Stimulated activated CD8-positive, alpha-beta memory T cell treated with anti-CD3 and anti-CD28 coated beads, Interleukin-2, amount 100 ng/mL, for 48 hours (primary cell): ENCODE data around the gene EIF3L.

Experiments
- DNase-seq, 2 donors: peaks; one replicate each; pipeline ENCODE4 v3.0.0-alpha.2; 2020; ENCODE audit warnings: low read depth in 2 of 2

The EIF3L gene

DNA sequence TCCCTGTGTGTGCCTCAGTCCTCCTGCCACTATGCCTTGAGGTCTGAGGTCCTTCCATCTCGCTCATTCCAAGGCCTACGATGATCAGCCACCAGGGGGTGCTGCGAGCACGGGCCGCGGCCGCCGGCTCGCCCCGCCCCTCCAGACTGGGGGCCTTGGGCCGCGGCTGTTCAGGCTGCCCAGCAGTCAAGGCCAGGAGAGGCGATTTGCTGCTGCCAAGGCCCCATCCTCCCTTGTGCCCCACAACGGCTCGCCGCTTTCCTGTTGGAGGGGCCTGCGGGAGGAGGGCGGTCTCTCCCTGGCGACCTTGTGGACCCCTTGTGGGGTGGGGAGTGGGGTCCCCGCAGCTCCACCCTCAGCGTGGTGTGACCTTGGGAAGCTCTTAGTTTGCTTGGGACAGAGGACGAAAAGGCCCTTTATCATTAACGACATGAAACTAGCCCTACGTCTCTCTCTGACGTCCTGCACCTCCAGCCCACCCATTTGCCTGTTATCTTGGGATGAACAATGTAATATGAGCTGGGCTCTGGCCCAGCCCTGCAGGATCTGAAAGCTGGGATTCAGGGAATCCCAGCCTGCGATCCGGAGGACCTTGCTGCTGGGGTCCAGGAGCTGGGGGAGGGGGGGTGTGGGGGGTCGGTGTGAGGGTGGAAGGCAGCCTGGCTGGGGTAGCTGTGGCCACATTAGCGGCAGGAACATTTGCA, 31.4 kb upstream of the EIF3L start:
- peak; percentile 76 to 78 for DNase-seq

DNA sequence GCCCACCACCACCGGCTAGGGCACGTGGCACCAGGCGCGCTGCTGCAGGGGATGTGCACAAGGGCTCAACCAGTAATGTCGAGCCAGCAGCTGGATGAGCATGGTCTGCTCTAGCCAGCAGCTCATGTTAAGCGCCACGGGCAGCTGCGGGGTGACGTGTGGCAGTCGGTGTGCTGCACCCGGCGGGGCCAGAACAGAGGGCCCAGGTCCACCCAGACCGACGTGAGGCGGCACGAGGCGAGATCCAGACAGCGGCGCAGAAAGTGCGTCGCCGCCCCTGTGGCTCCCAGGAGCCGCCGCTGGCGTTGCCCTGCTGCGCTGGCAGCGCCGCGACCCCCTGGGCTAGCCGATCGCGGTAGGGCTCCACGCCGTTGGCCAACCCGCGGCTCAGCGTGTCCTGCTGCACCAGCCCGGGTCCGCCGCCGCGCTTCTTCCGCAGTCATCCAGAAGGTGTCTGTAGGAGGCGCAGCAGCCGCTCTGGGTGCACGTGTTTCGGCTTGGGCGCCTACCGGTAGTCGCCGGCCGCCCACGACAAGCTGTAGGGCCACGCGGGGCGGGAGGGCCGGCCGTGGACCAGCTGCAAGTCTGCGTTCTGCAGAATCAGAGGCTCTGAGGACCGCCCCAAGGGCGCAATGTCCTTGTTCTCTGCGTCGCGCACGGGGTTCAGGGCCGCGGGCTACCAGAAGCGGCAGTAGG, 30.7 kb upstream of the EIF3L start:
- peak; percentile 45 to 47 for DNase-seq

DNA sequence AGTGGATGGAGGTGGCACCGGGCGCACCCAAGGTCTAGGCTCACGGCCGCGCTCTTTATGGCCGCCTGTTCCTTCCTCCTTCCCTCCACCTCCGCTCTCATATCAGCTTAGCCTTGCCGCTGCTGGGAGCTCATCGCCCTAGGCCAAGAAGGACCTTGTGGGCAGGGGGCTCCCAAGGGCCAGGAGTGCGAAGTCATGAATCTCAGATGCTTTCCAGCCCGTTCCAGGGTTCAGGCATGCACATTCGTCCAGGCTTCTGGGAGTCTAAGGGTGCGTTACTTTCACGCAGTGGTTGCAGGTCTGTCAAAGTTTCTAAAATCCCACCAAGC, 30.1 kb upstream of the EIF3L start:
- DNase-seq: no peak

DNA sequence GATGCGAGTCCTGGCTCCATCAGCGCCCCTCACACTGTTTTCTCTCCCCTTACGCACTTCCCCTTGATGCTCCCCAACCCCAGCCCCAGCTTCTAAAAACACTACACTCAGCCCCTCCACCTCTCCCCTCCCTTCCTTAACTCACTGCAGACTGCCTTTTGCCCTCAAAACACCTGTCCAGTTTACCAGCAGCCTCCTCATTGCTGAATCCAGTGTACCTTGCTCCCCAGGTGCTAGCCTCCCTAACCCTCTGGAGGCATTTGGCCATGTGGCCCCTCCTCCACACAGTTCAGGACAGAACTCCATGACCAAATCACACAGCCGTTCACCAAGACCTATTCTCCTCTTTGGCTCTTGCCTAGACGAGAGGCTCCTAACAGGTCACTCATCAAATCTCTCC, 28.9 kb upstream of the EIF3L start:
- no peak for DNase-seq

DNA sequence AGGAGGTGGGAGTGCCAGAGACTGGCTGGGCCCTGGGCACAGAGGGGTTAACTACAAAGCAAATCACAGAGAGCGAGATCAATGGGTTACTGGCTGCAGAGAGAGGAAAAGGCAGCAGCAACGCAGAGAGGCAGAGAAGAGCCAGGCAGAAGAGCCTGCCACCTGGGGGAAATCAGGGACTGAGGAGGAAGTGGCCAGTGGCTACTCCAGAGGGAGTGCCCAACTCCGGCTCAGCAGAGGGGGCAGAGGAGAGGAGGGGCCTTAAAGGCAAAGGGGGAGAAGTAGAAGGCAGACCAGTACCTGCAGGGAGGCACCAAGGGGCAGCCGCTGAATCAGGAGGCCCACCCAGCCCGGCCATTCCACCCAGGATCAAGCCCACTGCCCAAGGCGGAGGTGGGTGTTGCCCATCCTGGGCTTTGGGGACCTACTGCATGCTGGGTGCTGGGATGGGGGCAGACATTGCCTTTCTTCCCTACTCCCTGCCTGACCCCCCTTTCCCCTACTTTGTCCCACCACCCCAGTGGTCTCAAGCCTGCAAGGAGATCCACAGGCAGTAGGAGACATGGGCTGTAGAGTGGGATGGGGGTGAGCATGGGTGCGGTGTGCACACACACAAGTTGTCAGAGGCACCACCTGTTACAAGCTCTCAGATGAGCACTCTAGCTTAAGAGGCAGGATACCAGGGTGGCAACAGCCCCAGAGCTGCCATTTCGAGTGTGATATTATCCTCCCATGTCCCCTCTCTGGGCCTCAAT, 27.0 kb upstream of the EIF3L start:
- no peak for DNase-seq

DNA sequence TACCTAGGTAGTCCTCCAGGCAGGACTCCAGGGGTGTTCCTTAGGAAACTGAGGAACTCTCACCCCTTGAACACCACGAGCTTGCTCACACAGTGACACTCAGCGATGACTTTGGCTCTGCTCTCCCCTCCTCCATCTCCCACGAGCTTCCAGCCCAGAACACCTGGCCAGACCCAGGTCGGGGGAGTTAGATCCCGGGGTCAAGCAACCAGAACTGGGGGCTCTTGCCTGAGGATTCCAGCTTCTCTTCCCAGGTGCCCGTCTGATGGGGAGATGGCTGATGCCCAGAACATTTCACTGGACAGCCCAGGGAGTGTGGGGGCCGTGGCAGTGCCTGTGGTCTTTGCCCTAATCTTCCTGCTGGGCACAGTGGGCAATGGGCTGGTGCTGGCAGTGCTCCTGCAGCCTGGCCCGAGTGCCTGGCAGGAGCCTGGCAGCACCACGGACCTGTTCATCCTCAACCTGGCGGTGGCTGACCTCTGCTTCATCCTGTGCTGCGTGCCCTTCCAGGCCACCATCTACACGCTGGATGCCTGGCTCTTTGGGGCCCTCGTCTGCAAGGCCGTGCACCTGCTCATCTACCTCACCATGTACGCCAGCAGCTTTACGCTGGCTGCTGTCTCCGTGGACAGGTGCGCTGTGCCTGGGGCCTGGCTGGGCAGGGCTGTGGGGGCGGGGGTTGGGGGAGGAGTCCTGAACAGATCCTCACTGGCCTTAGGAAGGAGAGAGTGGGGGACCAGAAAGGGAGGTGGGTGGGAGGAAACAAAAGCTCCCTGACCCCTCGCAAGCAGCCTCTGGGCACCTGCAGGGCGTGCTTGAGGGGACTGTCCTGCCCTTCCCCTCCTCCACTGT, 25.9 kb upstream of the EIF3L start, which contains the start of gene GALR3:
TSS of gene GALR3 (plus strand) at position 249 of the 852 bp plus-strand sequence. CDS start at position 274, 25 bp downstream.
- DNase-seq: no peak

DNA sequence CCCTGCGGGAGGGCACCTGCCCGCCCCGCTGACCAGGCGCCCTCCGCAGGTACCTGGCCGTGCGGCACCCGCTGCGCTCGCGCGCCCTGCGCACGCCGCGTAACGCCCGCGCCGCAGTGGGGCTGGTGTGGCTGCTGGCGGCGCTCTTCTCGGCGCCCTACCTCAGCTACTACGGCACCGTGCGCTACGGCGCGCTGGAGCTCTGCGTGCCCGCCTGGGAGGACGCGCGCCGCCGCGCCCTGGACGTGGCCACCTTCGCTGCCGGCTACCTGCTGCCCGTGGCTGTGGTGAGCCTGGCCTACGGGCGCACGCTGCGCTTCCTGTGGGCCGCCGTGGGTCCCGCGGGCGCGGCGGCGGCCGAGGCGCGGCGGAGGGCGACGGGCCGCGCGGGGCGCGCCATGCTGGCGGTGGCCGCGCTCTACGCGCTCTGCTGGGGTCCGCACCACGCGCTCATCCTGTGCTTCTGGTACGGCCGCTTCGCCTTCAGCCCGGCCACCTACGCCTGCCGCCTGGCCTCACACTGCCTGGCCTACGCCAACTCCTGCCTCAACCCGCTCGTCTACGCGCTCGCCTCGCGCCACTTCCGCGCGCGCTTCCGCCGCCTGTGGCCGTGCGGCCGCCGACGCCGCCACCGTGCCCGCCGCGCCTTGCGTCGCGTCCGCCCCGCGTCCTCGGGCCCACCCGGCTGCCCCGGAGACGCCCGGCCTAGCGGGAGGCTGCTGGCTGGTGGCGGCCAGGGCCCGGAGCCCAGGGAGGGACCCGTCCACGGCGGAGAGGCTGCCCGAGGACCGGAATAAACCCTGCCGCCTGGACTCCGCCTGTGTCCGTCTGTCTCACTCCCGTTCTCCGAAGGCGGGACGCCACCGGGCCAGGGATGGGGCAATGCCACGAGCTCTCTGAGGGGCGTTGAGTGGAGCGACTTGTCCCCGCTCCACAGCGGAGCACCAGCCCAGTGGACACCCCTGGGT, 24.3 kb upstream of the EIF3L start:
- DNase-seq: no peak

DNA sequence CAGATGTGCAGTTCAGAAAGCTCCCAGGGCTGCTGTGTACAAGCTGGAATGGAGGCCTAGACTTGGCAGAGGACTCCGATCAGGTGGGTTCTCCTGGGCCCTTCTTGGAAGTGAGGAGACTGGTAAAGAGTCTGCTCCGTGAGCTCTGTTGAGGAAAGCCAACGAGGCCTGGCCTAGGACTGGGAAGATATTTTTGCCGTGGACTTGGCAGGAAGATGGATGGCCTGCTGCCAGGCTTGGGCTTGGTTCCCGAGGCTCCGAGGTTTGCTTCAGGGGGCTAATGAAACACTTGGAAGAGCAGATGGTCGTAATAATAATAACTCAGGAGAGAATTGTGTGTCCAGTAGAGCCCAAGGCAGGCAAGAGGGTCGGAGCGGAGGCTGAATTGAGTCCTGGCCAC, 22.2 kb upstream of the EIF3L start:
- DNase-seq: no peak

DNA sequence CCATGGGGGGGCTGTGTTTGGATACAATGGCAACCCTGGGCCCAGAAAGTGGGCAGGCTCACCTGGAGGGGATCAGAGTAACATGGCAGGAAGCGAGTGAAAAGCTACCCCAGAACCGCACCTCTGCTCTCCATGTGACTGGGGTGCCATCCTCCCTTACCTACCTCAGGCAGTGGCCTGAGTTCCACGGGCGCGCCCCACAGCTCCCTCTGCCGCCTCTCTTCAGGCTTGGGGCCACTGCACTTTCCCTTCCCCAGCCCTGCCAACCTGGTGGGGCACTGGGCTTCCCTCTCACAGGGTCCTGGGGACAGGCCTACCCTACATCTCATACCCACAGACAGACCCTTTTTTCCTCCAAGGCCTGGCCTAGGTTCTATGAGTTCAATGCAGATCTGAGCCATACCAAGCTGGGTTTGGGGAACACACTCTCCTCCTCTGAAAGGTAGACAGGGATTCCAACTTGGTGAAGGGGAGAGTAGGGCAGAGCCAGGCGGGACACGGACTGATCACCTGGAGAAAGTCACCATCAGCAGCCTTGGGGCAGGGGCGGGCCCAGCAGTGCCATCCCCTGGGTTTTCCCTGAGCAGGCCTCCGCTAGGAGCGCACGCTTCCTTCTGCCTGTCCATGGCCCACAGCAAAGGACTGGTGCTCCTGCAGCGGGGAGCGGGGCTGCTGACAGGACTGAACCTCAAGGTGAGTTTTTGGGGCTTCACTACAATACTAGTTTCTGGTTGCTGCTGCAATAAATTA, 19.0 kb upstream of the EIF3L start:
- no peak for DNase-seq

DNA sequence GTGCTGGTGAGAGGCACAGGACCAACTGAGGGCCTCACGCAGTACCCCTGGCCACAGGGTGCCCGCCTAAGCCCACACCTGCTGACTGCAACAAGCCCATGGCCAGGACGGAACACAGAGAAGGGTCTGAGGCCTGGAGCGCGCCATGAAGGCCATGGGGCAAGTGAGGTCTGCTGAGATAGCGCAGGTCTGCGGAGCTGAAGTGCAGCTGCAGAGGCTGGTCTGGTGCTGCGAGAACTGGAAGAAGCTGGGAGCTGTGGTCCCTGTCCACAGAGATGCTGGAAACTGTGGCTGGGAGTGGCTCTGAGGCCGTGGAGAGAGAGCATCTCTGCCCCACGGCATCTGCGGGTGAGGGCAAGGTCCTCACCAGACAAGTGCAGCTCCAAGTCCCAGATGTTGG, 17.7 kb upstream of the EIF3L start:
- no peak for DNase-seq

DNA sequence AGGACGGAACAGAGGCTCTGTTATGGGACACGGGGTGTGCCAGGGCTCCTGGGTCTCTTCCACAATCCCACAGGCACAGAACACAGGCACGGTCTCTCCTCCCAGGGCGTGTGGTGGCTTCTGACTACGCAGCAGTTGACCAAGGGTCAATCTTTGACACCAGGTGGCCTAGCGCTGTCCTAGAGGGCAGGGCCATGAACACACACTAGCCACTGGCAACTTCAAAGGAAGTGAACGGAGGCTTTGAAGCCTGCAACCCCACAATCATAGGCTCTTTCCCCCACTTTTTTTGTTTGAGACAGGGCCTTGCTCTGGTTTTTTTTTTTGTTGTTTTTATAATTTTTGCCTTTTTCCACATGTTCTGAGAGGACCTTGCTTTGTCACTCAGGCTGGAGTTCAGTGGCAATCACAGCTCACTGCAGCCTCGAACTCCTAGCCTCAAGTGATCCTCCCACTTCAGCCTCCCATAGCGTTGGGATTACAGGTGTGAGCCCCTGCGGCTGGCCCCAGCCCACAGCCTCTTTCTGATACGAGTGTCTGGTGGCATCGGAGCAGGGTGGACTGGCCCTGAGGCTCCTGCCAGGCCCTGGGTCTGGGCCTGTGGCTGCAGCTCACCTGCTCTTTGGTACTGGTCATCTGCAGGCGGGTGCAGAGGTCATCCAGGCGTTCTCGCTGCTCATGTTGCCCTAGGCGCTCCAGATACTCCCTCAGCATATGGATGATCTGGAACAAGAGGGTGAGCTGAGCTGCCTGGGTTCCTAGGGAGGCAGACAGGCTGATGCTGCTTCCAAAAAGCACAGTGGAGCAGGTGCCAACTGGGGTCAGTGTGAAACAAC, 17.0 kb upstream of the EIF3L start:
- no peak for DNase-seq

DNA sequence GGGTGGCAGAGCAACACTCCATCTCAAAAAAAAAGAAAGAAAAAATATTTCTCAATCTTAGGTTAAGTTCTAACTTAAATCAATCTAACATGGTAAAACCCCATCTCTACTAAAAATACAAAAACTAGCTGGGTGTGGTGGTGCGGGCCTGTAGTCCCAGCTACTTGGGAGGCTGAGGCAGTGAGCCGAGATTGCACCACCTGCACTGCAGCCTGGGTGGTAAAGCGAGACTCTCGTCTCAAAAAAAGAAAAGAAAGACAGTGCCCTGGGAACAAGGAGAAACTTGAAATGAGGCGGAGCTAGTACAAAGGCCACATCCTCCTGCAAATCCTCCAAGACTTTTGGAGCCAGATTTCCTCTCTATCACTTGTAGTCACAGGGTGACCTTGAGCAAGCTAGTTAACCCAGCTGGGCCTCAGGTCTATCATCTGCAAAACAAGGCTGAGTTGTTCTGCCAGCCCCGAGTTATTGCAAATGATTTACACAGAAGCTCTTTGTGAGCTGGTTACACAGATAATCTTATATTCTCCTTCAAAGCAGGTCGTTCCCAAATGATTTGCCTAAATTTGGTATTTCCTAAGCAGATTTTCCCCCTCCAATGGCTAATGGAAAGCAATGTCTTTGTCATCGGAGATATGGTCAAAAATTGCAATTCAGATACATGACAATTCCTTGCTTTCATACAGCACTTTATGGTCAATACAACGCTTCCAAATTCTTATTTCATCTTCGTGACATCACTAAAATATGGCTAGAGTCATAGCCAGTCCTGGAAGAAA, 7.0 kb upstream of the EIF3L start:
- DNase-seq: no peak

DNA sequence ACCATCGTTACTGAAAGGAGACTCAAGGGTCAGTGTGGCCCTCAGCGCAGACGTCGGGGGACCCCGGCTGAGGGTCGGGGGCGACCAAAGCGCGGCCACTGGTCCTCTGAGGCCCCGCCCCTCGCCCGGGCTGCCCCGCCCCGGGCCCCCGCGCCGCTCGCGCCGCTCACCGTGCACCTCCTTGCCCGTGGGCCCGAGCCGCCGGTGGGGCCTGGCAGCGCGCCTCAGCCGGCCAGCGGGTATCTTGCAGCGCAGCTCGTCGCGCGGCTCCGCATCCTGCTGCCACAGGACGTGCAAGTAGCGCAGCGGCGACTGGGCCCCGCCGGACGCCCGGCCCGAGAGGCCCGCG, 5.5 kb upstream of the EIF3L start:
- peak; percentile 42 to 43 for DNase-seq

DNA sequence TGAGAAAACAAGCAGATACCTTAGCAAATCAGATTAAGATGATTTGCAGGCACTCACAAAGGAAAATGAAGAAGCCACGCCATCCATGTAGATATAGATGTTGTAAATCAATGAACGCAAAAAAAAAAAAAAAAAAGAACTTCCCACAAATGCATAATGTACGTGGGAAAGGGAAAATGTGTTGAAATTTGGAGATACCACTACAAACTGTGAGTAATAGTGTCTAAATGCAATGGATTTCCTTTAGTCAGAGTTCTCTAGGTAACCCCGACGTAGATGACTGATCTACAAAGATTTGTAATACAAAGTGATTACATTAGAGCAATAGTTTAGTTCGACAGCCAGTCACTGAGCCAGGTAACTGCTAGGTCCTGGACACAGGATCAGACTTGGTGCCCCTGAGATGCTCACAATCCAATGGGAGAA, 4.3 kb upstream of the EIF3L start:
- DNase-seq: no peak

DNA sequence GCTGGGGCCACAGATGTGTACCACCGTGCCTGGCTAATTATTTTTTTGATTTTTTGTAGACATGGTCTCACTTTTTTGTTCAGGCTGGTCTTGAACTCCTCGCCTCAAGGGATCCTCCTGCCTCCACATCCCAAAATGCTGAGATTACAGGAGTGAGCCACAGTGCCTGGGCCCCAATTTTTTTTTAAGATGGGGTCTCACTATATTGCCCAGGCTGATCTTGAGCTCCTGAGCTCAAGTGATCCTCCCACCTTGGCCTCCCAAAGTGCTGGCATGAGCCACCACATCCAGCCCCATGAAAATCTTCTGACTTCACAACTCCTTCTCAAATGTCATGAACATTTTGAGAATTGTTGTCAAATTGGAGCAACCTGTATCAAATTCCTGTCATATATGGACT, 2.8 kb upstream of the EIF3L start:
- DNase-seq: no peak

DNA sequence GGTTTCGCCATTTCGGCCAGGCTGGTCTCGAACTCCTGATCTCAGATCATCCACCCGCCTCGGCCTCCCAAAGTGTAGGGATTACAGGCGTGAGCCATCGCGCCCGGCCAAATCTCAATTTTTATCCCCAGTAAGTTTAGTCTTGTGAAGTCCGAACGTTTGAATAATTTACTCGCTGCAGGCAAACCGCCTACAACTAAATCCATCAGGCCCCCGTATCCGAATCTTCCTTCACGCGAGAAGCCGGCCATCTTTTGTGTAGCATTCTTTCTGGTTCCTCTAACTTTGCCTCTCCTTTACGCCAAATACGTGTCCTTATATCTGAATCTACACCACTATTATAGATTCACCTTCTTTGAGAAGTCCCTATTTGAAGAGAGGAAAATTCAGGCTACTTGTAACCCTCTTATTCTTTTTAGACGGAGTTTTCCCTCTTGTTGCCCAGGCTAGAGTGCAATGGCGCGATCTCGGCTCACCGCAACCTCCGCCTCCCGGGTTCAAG, 581 bp upstream of the EIF3L start:
- no peak for DNase-seq

DNA sequence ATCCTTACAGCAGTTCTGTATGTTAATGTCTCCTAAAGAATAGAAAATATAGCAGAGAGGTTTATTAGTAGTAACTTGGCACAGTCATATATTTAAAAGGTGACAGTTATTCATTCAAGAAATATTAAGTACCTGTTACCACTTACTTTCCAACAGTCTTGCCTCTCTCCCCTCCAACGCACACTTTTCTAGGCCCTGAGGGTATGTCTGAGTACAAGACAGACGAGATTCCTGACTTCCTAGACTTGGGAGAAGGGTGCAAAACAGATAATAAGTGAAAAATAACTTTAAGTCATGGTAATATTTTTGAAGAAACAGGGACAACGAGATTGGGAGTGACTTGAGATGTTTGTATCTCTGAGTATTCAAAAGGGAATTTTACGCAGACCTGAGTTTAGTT, 1.6 kb downstream of the EIF3L start:
- no peak for DNase-seq

DNA sequence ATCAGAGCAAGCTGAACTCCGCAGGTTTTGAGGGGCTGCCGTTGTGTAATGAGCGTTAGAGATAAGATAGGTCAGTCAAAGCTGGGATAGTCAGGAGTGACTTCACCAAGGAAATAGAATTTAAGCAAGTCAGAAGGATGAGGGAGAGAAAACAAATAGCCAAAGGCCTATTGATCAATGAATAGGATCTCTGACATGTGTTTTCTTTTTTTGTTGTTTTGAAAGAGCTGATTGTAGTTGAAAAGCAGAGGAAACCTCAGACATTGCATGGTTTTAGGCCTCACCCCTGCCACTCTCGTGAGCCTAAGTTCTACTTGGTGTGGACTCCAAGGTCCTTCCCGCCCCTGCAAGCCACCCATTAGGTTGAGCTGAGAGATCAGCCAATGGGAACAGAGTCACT, 3.2 kb downstream of the EIF3L start:
- no peak for DNase-seq
